MCF 10A (cell line): ENCODE measurements around the gene TF. TPM values are rescaled to one million over a fixed set of nuclear protein-coding genes. Genes with fewer than 3 reads are reported as not detected.

Experiments used
- Bru-seq: library from RNA; stranded (reverse); fragments of 400-500 nt; gene quantifications from one replicate; lab custom pipeline; 2021; lab: Mats Ljungman, UMichigan
- BruChase-seq, 2 experiments: library from RNA; stranded (reverse); fragments of 400-500 nt; gene quantifications; one replicate each; lab custom pipeline; 2021; lab: Mats Ljungman, UMichigan
- BruUV-seq: library from RNA; stranded (reverse); fragments of 400-500 nt; replicated peaks from 2 replicates; lab custom pipeline; 2021; lab: Mats Ljungman, UMichigan
- CTCF ChIA-PET: fragments of 300-600 bp; sonication (Branson Sonifier 250); formaldehyde crosslinking; extraction: SDS; loops from one replicate; lab custom pipeline; 2021; ENCODE audit warnings: antibody characterized with exemption, inconsistent platforms; lab: Yijun Ruan, JAX
- POLR2A ChIA-PET: fragments of 300-600, 350-650 bp; sonication (Branson Sonifier 250); formaldehyde crosslinking; extraction: SDS; loops from one replicate; lab custom pipeline; 2020; ENCODE audit warnings: antibody characterized with exemption, inconsistent platforms; lab: Yijun Ruan, JAX
- DNase-seq: peaks from one replicate; pipeline ENCODE4 v3.0.0-alpha.2; 2018; ENCODE audit not compliant: unreplicated experiment
- H3K27ac Mint-ChIP-seq: one replicate; pipeline ENCODE4 v1.8.0; 2022; ENCODE audit warnings: mild to moderate bottlenecking, low read depth, mixed read lengths; ENCODE audit not compliant: unreplicated experiment
- H3K27me3 Mint-ChIP-seq: one replicate; pipeline ENCODE4 v1.8.0; 2022; ENCODE audit warnings: mixed read lengths; ENCODE audit not compliant: insufficient read depth, unreplicated experiment
- H3K36me3 Mint-ChIP-seq: one replicate; pipeline ENCODE4 v1.8.0; 2022; ENCODE audit warnings: mild to moderate bottlenecking, moderate library complexity, mixed read lengths; ENCODE audit not compliant: insufficient read depth, unreplicated experiment
- H3K4me1 Mint-ChIP-seq: one replicate; pipeline ENCODE4 v1.8.0; 2022; ENCODE audit warnings: mixed read lengths; ENCODE audit not compliant: insufficient read depth, unreplicated experiment
- H3K4me3 Mint-ChIP-seq: one replicate; pipeline ENCODE4 v1.8.0; 2022; ENCODE audit warnings: mild to moderate bottlenecking, moderate library complexity, mixed read lengths; ENCODE audit not compliant: unreplicated experiment
- H3K9me3 Mint-ChIP-seq: one replicate; pipeline ENCODE4 v1.8.0; 2022; ENCODE audit warnings: mixed read lengths; ENCODE audit not compliant: unreplicated experiment
- CTCF ChIP-seq: fragments of 200-600 bp; IDR thresholded peaks from one replicate; pipeline ENCODE4 v1.8.0; 2022; ENCODE audit warnings: antibody characterized with exemption, mild to moderate bottlenecking; ENCODE audit not compliant: unreplicated experiment
- intact Hi-C: fragments of 100-400 bp; cut with micrococcal nuclease; formaldehyde crosslinking; loops from 2 replicates; pipeline ENCODE4 v1.14.1; 2022
- long read RNA-seq: library from polyadenylated mRNA; stranded (forward); transcript quantifications from one replicate; pipeline ENCODE4 v2.0.0, GENCODE V29; 2022
- total RNA-seq: library from RNA; stranded (reverse); gene quantifications from 2 replicates; pipeline ENCODE4 v1.2.3, GENCODE V29; 2022

TF gene
- total RNA-seq (0.12 and 0.19 TPM in 2 replicates), Bru-seq, nascent RNA (percentile 6 among the genes with signal in this experiment), BruChase-seq, experiment 1, labeled RNA remaining after a 6-hour chase (percentile 22 among the genes with signal in this experiment), BruChase-seq, experiment 2, labeled RNA remaining after a 2-hour chase (percentile 12 among the genes with signal in this experiment)
- long read RNA-seq, partial matches to known transcripts, result 0 of 1 reads
- long read RNA-seq, other reads (novel, unspliced or antisense), result 1 of 1 reads

GRCh38 chr3:133745981-133746711 is at the start of gene TF:
Gene TF (plus strand): TSS chr3:133746393. CDS start chr3:133746441, 48 bp downstream.
- BruUV-seq, result no TSS peak
- H3K27ac Mint-ChIP-seq, result no peak within 1 kb of the TSS
- H3K4me3 Mint-ChIP-seq, result no peak within 1 kb of the TSS
- no peaks in the 10 kb centered on the region for H3K9me3 Mint-ChIP-seq
- peaks cover 49% of the 10 kb centered on the region for H3K27me3 Mint-ChIP-seq
- DNase-seq, result no peak
- POLR2A ChIA-PET, result interaction anchor here (0.9 kb wide), 1 partner anchor 40 kb away, joined by 3 read pairs; no protein-coding TSS in a partner anchor
- peaks cover 5% of the 10 kb centered on the region for H3K4me1 Mint-ChIP-seq
- H3K36me3 Mint-ChIP-seq, result peaks cover 6% of the 10 kb centered on the region
- intact Hi-C loops, result no loop called here
- CTCF ChIA-PET, result interaction anchor here (0.7 kb wide), 1 partner anchor 1707 kb away, joined by 3 read pairs; no protein-coding TSS in a partner anchor
- no peak for TF ChIP-seq CTCF

GRCh38 chr3:133697960-133698359 is 48.2 kb upstream of the TF start:
- no peak overlapping the region for H3K27ac Mint-ChIP-seq
- BruUV-seq, result no TSS peak
- H3K4me3 Mint-ChIP-seq, result no peak overlapping the region
- H3K36me3 Mint-ChIP-seq, result no peaks in the 10 kb centered on the region
- peaks cover 3% of the 10 kb centered on the region for H3K27me3 Mint-ChIP-seq
- no peaks in the 10 kb centered on the region for H3K9me3 Mint-ChIP-seq
- POLR2A ChIA-PET, result no interaction called here
- CTCF ChIA-PET, result no interaction called here
- no peak for TF ChIP-seq CTCF
- DNase-seq, result no peak
- intact Hi-C loops, result no loop called here
- H3K4me1 Mint-ChIP-seq, result no peaks in the 10 kb centered on the region

GRCh38 chr3:133699467-133699866 is 46.7 kb upstream of the TF start:
- CTCF ChIA-PET, result interaction anchor here (0.6 kb wide), 1 partner anchor 133 kb away, joined by 6 read pairs; no protein-coding TSS in a partner anchor
- Mint-ChIP-seq H3K27ac (no peak overlapping the region), H3K4me3 (no peak overlapping the region), H3K4me1 (no peaks in the 10 kb centered on the region), H3K27me3 (peaks cover 18% of the 10 kb centered on the region), H3K9me3 (no peaks in the 10 kb centered on the region), H3K36me3 (no peaks in the 10 kb centered on the region)
- no peak for DNase-seq
- POLR2A ChIA-PET, result no interaction called here
- intact Hi-C loops, result no loop called here
- no TSS peak for BruUV-seq
- TF ChIP-seq CTCF, result no peak

- ChIA-PET CTCF (interaction anchor here (0.6 to 1.2 kb wide), 3 partner anchors 87 to 658 kb away, joined by 3 to 6 read pairs (median 4); no protein-coding TSS in a partner anchor), POLR2A (no interaction called here)
- TF ChIP-seq CTCF, result no peak
- Mint-ChIP-seq H3K27me3 (peaks cover 23% of the 10 kb centered on the region), H3K27ac (no peak overlapping the region), H3K4me3 (no peak overlapping the region), H3K36me3 (no peaks in the 10 kb centered on the region), H3K4me1 (no peaks in the 10 kb centered on the region), H3K9me3 (no peaks in the 10 kb centered on the region)
- BruUV-seq, result no TSS peak
- no peak for DNase-seq
- intact Hi-C loops, result no loop called here
Observed at GRCh38 chr3:133699903-133700302, 46.3 kb upstream of the TF start.
